Activated B cell treated with CpG ODN at 0.5 μM for 24 hours (primary cell): Measurements from ENCODE around the gene STUM. TPM values are rescaled to one million over a fixed set of nuclear protein-coding genes. Genes with fewer than 3 reads are reported as not detected.
"Not testable (repeated sequence)": the region's sequence is repeated elsewhere in the genome, so short reads cannot be mapped to it uniquely, and the experiment has no call there.

Experiments
- ATAC-seq: fragments of 200-7000 bp; cut with Tn5 transposase; one replicate; pipeline ENCODE4 v1.10.0; 2021; ENCODE audit warnings: low read depth, mild to moderate bottlenecking, moderate library complexity
- CTCF ChIA-PET: fragments of 350-600 bp; sonication (Branson Sonifier 250); formaldehyde crosslinking; loops from one replicate; lab custom pipeline; 2021; ENCODE audit warnings: antibody characterized with exemption; lab: Charles Lee
- POLR2A ChIA-PET: fragments of 350-600 bp; sonication (Branson Sonifier 250); formaldehyde crosslinking; loops from one replicate; lab custom pipeline; 2021; ENCODE audit warnings: antibody characterized with exemption; lab: Charles Lee
- DNase-seq: peaks from one replicate; pipeline ENCODE4 v3.0.0; 2022
- H3K27ac Mint-ChIP-seq: one replicate; pipeline ENCODE4 v1.8.0; 2020; ENCODE audit warnings: mixed read lengths
- H3K27me3 Mint-ChIP-seq: one replicate; pipeline ENCODE4 v1.8.0; 2021; ENCODE audit warnings: mixed read lengths
- H3K36me3 Mint-ChIP-seq: one replicate; pipeline ENCODE4 v1.8.0; 2021; ENCODE audit warnings: low read depth, mixed read lengths
- H3K4me1 Mint-ChIP-seq: one replicate; pipeline ENCODE4 v1.8.0; 2021; ENCODE audit warnings: mixed read lengths
- H3K4me3 Mint-ChIP-seq: one replicate; pipeline ENCODE4 v1.8.0; 2020; ENCODE audit warnings: mild to moderate bottlenecking, mixed read lengths
- H3K9me3 Mint-ChIP-seq: one replicate; pipeline ENCODE4 v1.8.0; 2020; ENCODE audit warnings: mixed read lengths
- CTCF ChIP-seq: fragments of 200-600 bp; IDR thresholded peaks from one replicate; pipeline ENCODE4 v1.8.0; 2022; ENCODE audit warnings: antibody characterized with exemption, mild to moderate bottlenecking
- intact Hi-C: fragments of 100-400 bp; cut with micrococcal nuclease; formaldehyde crosslinking; loops from one replicate; pipeline ENCODE4 v1.15.1; 2024
- total RNA-seq: library from RNA; stranded (reverse); gene quantifications from 2 replicates; pipeline ENCODE4 v1.2.3, GENCODE V29; 2022

The STUM gene
- total RNA-seq, 1 donor from 2014 or later = 0.33 TPM

- intact Hi-C loops = no loop called here
- Mint-ChIP-seq H3K4me1 (no peaks in the 10 kb centered on the region), H3K36me3 (no peaks in the 10 kb centered on the region), H3K9me3 (no peaks in the 10 kb centered on the region), H3K27me3 (no peaks in the 10 kb centered on the region), H3K27ac (no peak overlapping the region), H3K4me3 (no peak overlapping the region)
- no peak for TF ChIP-seq CTCF
- POLR2A ChIA-PET = no interaction called here
- CTCF ChIA-PET = interaction anchor here (2.0 kb wide), 1 partner anchor 8 kb away, joined by 5 read pairs; no protein-coding TSS in a partner anchor
- no peak for DNase-seq
- ATAC-seq = no peak
Measured at GRCh38 chr1:226616636-226617035, 68.1 kb downstream of the STUM start.

- DNase-seq = no peak
- ATAC-seq = no peak
- Mint-ChIP-seq H3K27ac (no peak overlapping the region), H3K9me3 (no peaks in the 10 kb centered on the region), H3K4me3 (no peak overlapping the region), H3K27me3 (no peaks in the 10 kb centered on the region), H3K36me3 (no peaks in the 10 kb centered on the region), H3K4me1 (no peaks in the 10 kb centered on the region)
- no peak for TF ChIP-seq CTCF
- CTCF ChIA-PET = interaction anchor here (2.0 kb wide), 1 partner anchor 9 kb away, joined by 5 read pairs; no protein-coding TSS in a partner anchor
- POLR2A ChIA-PET = no interaction called here
- intact Hi-C loops = no loop called here
Measured at GRCh38 chr1:226617109-226617508, 68.5 kb downstream of the STUM start.

GRCh38 chr1:226617719-226618118 is 69.2 kb downstream of the STUM start:
- H3K9me3 Mint-ChIP-seq, H3K27me3 Mint-ChIP-seq, H3K4me3 Mint-ChIP-seq, intact Hi-C loops, ATAC-seq, DNase-seq, H3K4me1 Mint-ChIP-seq, H3K27ac Mint-ChIP-seq, H3K36me3 Mint-ChIP-seq, POLR2A ChIA-PET: not testable (repeated sequence)
- CTCF ChIA-PET = interaction anchor here (2.0 kb wide), 1 partner anchor 9 kb away, joined by 5 read pairs; no protein-coding TSS in a partner anchor

- no peak for TF ChIP-seq CTCF
- POLR2A ChIA-PET = no interaction called here
- CTCF ChIA-PET = no interaction called here
- no peak for ATAC-seq
- H3K4me1 Mint-ChIP-seq = no peaks in the 10 kb centered on the region
- H3K4me3 Mint-ChIP-seq = no peak overlapping the region
- H3K27ac Mint-ChIP-seq = no peak overlapping the region
- H3K36me3 Mint-ChIP-seq = no peaks in the 10 kb centered on the region
- no peaks in the 10 kb centered on the region for H3K9me3 Mint-ChIP-seq
- intact Hi-C loops = no loop called here
- H3K27me3 Mint-ChIP-seq = no peaks in the 10 kb centered on the region
- no peak for DNase-seq
Measured at GRCh38 chr1:226618380-226618779, 69.8 kb downstream of the STUM start.

- Mint-ChIP-seq H3K27ac (no peak overlapping the region), H3K4me1 (no peaks in the 10 kb centered on the region), H3K4me3 (no peak overlapping the region), H3K9me3 (no peaks in the 10 kb centered on the region), H3K27me3 (no peaks in the 10 kb centered on the region), H3K36me3 (no peaks in the 10 kb centered on the region)
- ChIA-PET CTCF (no interaction called here), POLR2A (no interaction called here)
- ATAC-seq (no peak), DNase-seq (no peak)
- intact Hi-C loops = no loop called here
- no peak for TF ChIP-seq CTCF
Measured at GRCh38 chr1:226619031-226619430, 70.5 kb downstream of the STUM start.

GRCh38 chr1:226622012-226622411 is 73.4 kb downstream of the STUM start:
- intact Hi-C loops = no loop called here
- ATAC-seq (no peak), DNase-seq (no peak)
- H3K27me3 Mint-ChIP-seq = no peaks in the 10 kb centered on the region
- no peaks in the 10 kb centered on the region for H3K36me3 Mint-ChIP-seq
- ChIA-PET CTCF (no interaction called here), POLR2A (no interaction called here)
- TF ChIP-seq CTCF = no peak
- no peak overlapping the region for H3K4me3 Mint-ChIP-seq
- H3K4me1 Mint-ChIP-seq = peaks cover 17% of the 10 kb centered on the region
- no peaks in the 10 kb centered on the region for H3K9me3 Mint-ChIP-seq
- no peak overlapping the region for H3K27ac Mint-ChIP-seq
